Liver (tissue), 9 donors: Measurements from ENCODE around the gene SLC22A3. TPM values are rescaled to one million over a fixed set of nuclear protein-coding genes. Genes with fewer than 3 reads are reported as not detected.

ENCODE experiments used
- DNase-seq: peaks from one replicate; pipeline ENCODE4 v3.0.0-alpha.2; 2017; ENCODE audit warnings: low spot score
- H3K27ac ChIP-seq, 2 donors: one replicate each; pipeline ENCODE4 v1.7.0; 2013; ENCODE audit warnings: inconsistent platforms in 2 of 2, low read length in 2 of 2, control low read depth in 1 of 2, low read depth in 1 of 2, mild to moderate bottlenecking in 1 of 2
- H3K27me3 ChIP-seq, 4 donors: one replicate each; pipeline versions ENCODE4 v1.6.1 to v1.7.0; 2013; ENCODE audit warnings: low read length in 3 of 4, inconsistent platforms in 1 of 4, mild to moderate bottlenecking in 1 of 4, moderate library complexity in 1 of 4; ENCODE audit not compliant: control insufficient read depth in 4 of 4, insufficient read depth in 4 of 4
- H3K36me3 ChIP-seq, 4 donors: one replicate each; pipeline versions ENCODE4 v1.6.1 to v1.7.0; 2013; ENCODE audit warnings: low read length in 3 of 4, mild to moderate bottlenecking in 3 of 4, low read depth in 1 of 4, moderate library complexity in 1 of 4; ENCODE audit not compliant: control insufficient read depth in 4 of 4, insufficient read depth in 3 of 4
- H3K4me1 ChIP-seq, 4 donors: one replicate each; pipeline versions ENCODE4 v1.6.1 to v1.7.0; 2013; ENCODE audit warnings: low read length in 3 of 4, mild to moderate bottlenecking in 3 of 4, moderate library complexity in 1 of 4; ENCODE audit not compliant: control insufficient read depth in 4 of 4, insufficient read depth in 4 of 4
- H3K4me3 ChIP-seq, 3 donors: one replicate each; pipeline versions ENCODE4 v1.6.1 to v1.7.0; 2013; ENCODE audit warnings: low read length in 3 of 3, control low read depth in 1 of 3, low read depth in 1 of 3, mild to moderate bottlenecking in 1 of 3
- H3K9ac ChIP-seq, 2 donors: one replicate each; pipeline ENCODE4 v1.7.0; 2013; ENCODE audit warnings: low read length in 2 of 2, mild to moderate bottlenecking in 2 of 2, moderate library complexity in 2 of 2, control low read depth in 1 of 2, low read depth in 1 of 2
- H3K9me3 ChIP-seq, 4 donors: one replicate each; pipeline versions ENCODE4 v1.6.1 to v1.7.0; 2013; ENCODE audit warnings: low read length in 3 of 4; ENCODE audit not compliant: control insufficient read depth in 4 of 4
- ATF3 ChIP-seq: IDR thresholded peaks from 2 replicates; pipeline ENCODE4 v1.6.1; 2016; ENCODE audit warnings: antibody characterized with exemption
- CTCF ChIP-seq: fragments of 150-350 bp; IDR thresholded peaks from 2 replicates; pipeline ENCODE4 v1.5.1; 2017; ENCODE audit warnings: improper control_type of control experiment, low read depth, low read length; ENCODE audit not compliant: missing input control
- EGR1 ChIP-seq, 2 donors: IDR thresholded peaks; 2 replicates each; pipeline ENCODE4 v1.6.1; 2016 to 2018; ENCODE audit warnings: antibody characterized with exemption in 2 of 2, low read depth in 2 of 2
- FOXA2 ChIP-seq: IDR thresholded peaks from 2 replicates; pipeline ENCODE4 v1.6.1; 2016; ENCODE audit warnings: antibody characterized with exemption
- GABPA ChIP-seq, 2 donors: IDR thresholded peaks in 1 of 2; conservative IDR thresholded peaks in 1 of 2; 2 replicates each; pipeline ENCODE4 v1.6.1; 2016; ENCODE audit warnings: antibody characterized with exemption in 2 of 2, mild to moderate bottlenecking in 1 of 2, moderate library complexity in 1 of 2
- HNF4A ChIP-seq, 2 donors: conservative IDR thresholded peaks; 2 replicates each; pipeline ENCODE4 v1.6.1; 2016; ENCODE audit warnings: antibody characterized with exemption in 2 of 2, mild to moderate bottlenecking in 2 of 2
- HNF4G ChIP-seq: IDR thresholded peaks from 2 replicates; pipeline ENCODE4 v1.6.1; 2016; ENCODE audit warnings: antibody characterized with exemption
- JUND ChIP-seq, 2 donors: IDR thresholded peaks; 2 replicates each; pipeline ENCODE4 v1.6.1; 2016; ENCODE audit warnings: antibody characterized with exemption in 2 of 2
- MAX ChIP-seq: IDR thresholded peaks from 2 replicates; pipeline ENCODE4 v1.6.1; 2016; ENCODE audit warnings: antibody characterized with exemption
- RAD21 ChIP-seq, 2 donors: IDR thresholded peaks; 2 replicates each; pipeline ENCODE4 v1.6.1; 2016; ENCODE audit warnings: antibody characterized with exemption in 2 of 2, mild to moderate bottlenecking in 2 of 2
- REST ChIP-seq: IDR thresholded peaks from 2 replicates; pipeline ENCODE4 v1.6.1; 2016; ENCODE audit warnings: antibody characterized with exemption, mild to moderate bottlenecking
- RXRA ChIP-seq, 2 donors: IDR thresholded peaks; 2 replicates each; pipeline ENCODE4 v1.6.1; 2017 to 2018; ENCODE audit warnings: antibody characterized with exemption in 2 of 2, mild to moderate bottlenecking in 1 of 2
- TAF1 ChIP-seq: conservative IDR thresholded peaks from 2 replicates; pipeline ENCODE4 v1.6.1; 2016; ENCODE audit warnings: antibody characterized with exemption, mild to moderate bottlenecking
- ZBTB33 ChIP-seq: IDR thresholded peaks from 2 replicates; pipeline ENCODE4 v1.6.1; 2016; ENCODE audit warnings: antibody characterized with exemption
- whole genome bisulfite sequencing: extraction: QIAGEN DNeasy Blood & Tissue Kit; methylation state at CpG from one replicate; pipeline ENCODE4 v1.1.7; 2013; 5-methylcytosine and 5-hydroxymethylcytosine counted together
- polyA plus RNA-seq, 2 donors: library from polyadenylated mRNA; stranded (reverse) in 1 of 2; unstranded in 1 of 2; fragments of 200-250 nt in 1 of 2; fragments of >200 nt in 1 of 2; fragmentation: Nextera tagmentation in 1 of 2; extraction: Ambion mirVana in 1 of 2; gene quantifications; one replicate each; pipeline versions ENCODE4 v1.2.1 to v1.2.3, GENCODE V29; 2013 to 2015
- total RNA-seq, 2 donors: library from RNA; depleted of rRNA; stranded (reverse); fragments of >200 nt; gene quantifications; one replicate each; pipeline ENCODE4 v1.2.3, GENCODE V29; 2014
- donor health status: healthy.
- donor health status: healthy.
- donor health status: healthy.
- donor health status: healthy.
- donor health status: healthy.

SLC22A3 gene
- total and polyA plus RNA-seq, 4 donors = 7.6 to 40.9 (median 19.4) TPM

- WGBS = 81% methylated on average over 5 of the region's 5 CpGs
- Histone ChIP-seq H3K4me3 (no peak overlapping the region), H3K36me3 (peaks cover 0 to 5% (median 2%) of the 10 kb centered on the region in 4 donors), H3K9ac (no peak overlapping the region), H3K27me3 (no peaks in the 10 kb centered on the region), H3K27ac (no peak overlapping the region), H3K9me3 (no peaks in the 10 kb centered on the region), H3K4me1 (no peaks in the 10 kb centered on the region)
- no peak for DNase-seq
- TF ChIP-seq RXRA (IDR thresholded peaks at IDR 0.05) = no peak
- no peak for TF ChIP-seq EGR1 (IDR thresholded peaks at IDR 0.05; ENCODE audit: low read depth in 2 of 2)
- TF ChIP-seq ZBTB33 = no peak
- no peak for TF ChIP-seq FOXA2
- no peak for TF ChIP-seq GABPA (IDR thresholded peaks at IDR 0.05 in 1 of 2, conservative IDR thresholded peaks at IDR 0.05 in 1 of 2)
- TF ChIP-seq CTCF = no peak
- no peak for TF ChIP-seq JUND (IDR thresholded peaks at IDR 0.05)
- TF ChIP-seq TAF1 = no peak
- TF ChIP-seq MAX = no peak
- TF ChIP-seq ATF3 = no peak
- TF ChIP-seq REST = no peak
- no peak for TF ChIP-seq RAD21 (IDR thresholded peaks at IDR 0.05)
- no peak for TF ChIP-seq HNF4A (conservative IDR thresholded peaks at IDR 0.05)
Observed at GRCh38 chr6:160439751-160440150, 91.6 kb downstream of the SLC22A3 start.

GRCh38 chr6:160442151-160442550, 94.0 kb downstream of the SLC22A3 start:
- Histone ChIP-seq H3K4me1 (no peaks in the 10 kb centered on the region), H3K4me3 (no peak overlapping the region), H3K27me3 (no peaks in the 10 kb centered on the region), H3K27ac (no peak overlapping the region), H3K36me3 (peaks cover 0 to 3% (median 2%) of the 10 kb centered on the region in 4 donors), H3K9me3 (no peaks in the 10 kb centered on the region), H3K9ac (no peak overlapping the region)
- 92% methylated on average over 5 of the region's 5 CpGs for WGBS
- no peak for DNase-seq
- TF ChIP-seq HNF4A (conservative IDR thresholded peaks at IDR 0.05) (no peak), ZBTB33 (no peak), HNF4G (no peak), RXRA (IDR thresholded peaks at IDR 0.05) (no peak)
